GM18499 (cell line): ENCODE results near the gene SLC13A4.
"Not testable (repeated sequence)": the region's sequence is repeated elsewhere in the genome, so short reads cannot be mapped to it uniquely, and the experiment has no call there.

Experiments
- ATAC-seq: cut with Tn5 transposase; IDR thresholded peaks from one replicate; pipeline ENCODE4 v1.9.1; 2021; ENCODE audit warnings: moderate number of reproducible peaks; ENCODE audit not compliant: insufficient read depth, unreplicated experiment

SLC13A4 gene

GRCh38 chr7:135704698-135705097 lies 23.3 kb downstream of the SLC13A4 start:
- ATAC-seq = no peak

GRCh38 chr7:135704074-135704473 lies 23.9 kb downstream of the SLC13A4 start:
- no peak for ATAC-seq

- ATAC-seq = no peak
These were observed 30.5 kb downstream of the SLC13A4 start for GRCh38 chr7:135697276-135698049.

- no peak for ATAC-seq
These were observed 34.4 kb downstream of the SLC13A4 start for GRCh38 chr7:135693558-135693957.

- ATAC-seq = not testable (repeated sequence)
These were observed 35.4 kb downstream of the SLC13A4 start for GRCh38 chr7:135692606-135693005.

GRCh38 chr7:135692055-135692454 lies 35.9 kb downstream of the SLC13A4 start:
- no peak for ATAC-seq

- no peak for ATAC-seq
These were observed 37.4 kb downstream of the SLC13A4 start for GRCh38 chr7:135690566-135690965.

- no peak for ATAC-seq
These were observed 40.5 kb downstream of the SLC13A4 start for GRCh38 chr7:135687466-135687865.

GRCh38 chr7:135685306-135686084 lies 42.5 kb downstream of the SLC13A4 start:
- ATAC-seq = no peak

- no peak for ATAC-seq
These were observed 43.3 kb downstream of the SLC13A4 start for GRCh38 chr7:135684699-135685098.

GRCh38 chr7:135684136-135684535 lies 43.9 kb downstream of the SLC13A4 start:
- no peak for ATAC-seq

- ATAC-seq = no peak
These were observed 44.4 kb downstream of the SLC13A4 start for GRCh38 chr7:135683609-135684008.

GRCh38 chr7:135682191-135682590 lies 45.8 kb downstream of the SLC13A4 start:
- no peak for ATAC-seq

- ATAC-seq = no peak
These were observed 46.2 kb downstream of the SLC13A4 start for GRCh38 chr7:135681762-135682161.

GRCh38 chr7:135678612-135679575 lies 49.1 kb downstream of the SLC13A4 start:
- ATAC-seq = no peak

- ATAC-seq = no peak
These were observed 54.7 kb downstream of the SLC13A4 start for GRCh38 chr7:135673360-135673706.

- ATAC-seq = no peak
These were observed 55.2 kb downstream of the SLC13A4 start for GRCh38 chr7:135672560-135673359.

- no peak for ATAC-seq
These were observed 57.8 kb downstream of the SLC13A4 start for GRCh38 chr7:135670179-135670578.

- no peak for ATAC-seq
These were observed 58.2 kb downstream of the SLC13A4 start for GRCh38 chr7:135669774-135670173.
